NCI-H69 (cell line): Measurements from ENCODE around the gene CEACAM6.
A peak's percentile ranks its signal among the peaks of the same experiment; 100 is the strongest.

Experiments
- DNase-seq: peaks from one replicate; lab custom pipeline; 2025; lab: John Stamatoyannopoulos, UW

Gene CEACAM6

DNA sequence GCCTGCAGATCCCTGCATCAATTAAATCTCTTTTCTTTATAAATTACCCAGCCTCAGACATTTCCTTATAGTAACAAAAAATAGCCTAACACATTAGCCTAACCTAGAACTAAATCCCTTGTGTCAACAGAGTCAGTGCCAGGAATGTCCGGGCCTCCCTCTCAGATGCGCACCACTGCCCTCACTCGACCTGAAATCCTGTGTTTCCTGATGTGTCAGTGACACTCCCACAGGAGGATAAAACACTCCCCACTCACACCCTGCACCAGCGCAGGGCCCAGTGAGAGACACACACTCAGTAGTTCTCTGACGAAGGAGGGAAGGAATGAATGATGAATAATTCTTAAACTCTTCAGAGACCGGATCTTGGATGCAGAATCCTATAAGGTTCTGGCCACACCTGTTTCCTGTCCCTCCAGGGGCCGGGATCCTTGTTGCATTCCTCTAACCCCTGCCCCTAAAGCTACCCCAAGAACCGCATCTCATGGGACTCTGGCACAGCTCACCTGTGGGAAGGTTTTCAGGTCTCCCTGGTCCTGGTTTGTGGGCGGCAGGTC lies 44.2 kb downstream of the CEACAM6 start:
- DNase-seq = peak; percentile 19

- no peak for DNase-seq
Measured at GRCh38 chr19:41801031-41801430, 45.7 kb downstream of the CEACAM6 start.

DNA sequence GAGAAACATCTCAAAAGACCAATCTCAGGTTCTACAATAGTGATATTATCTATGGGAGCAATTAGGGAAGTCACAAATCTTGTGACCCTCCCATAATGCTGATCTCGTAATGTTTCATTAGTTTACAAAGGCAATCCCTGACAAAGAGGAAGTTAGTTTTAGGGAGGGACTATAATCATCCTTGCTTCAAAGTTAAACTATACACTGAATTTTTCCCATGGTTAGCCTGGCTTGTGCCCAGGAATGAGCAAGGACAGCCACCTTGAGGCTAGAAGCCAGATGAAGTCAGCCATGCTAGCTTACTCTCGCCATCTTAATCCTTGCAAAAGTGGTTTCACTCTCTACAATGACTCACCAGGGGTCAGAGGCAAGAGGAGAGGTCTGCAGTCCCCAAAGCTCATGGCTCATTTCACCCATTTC lies 46.5 kb downstream of the CEACAM6 start:
- peak; percentile 33 for DNase-seq

- no peak for DNase-seq
Measured at GRCh38 chr19:41802770-41803169, 47.4 kb downstream of the CEACAM6 start.

DNA sequence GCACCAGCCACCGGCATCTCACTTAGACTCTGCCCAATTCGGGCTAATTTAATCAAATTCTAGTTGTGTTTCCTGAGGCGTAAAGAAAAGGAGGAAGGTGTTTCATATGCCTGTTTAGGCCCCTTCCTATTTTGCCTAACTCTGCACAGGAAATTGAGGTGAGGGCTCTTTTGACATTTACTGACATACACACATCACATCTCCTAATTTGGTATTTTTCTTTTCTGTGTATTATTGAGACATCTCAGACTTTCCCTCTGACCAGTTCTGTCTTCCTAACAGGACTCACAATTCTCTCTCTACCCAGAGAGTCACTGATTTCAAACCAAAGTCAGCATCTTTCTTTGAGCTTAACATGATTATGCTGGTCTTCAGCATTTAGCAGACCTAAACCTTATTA lies 49.0 kb downstream of the CEACAM6 start:
- DNase-seq = no peak

- DNase-seq = no peak
Measured at GRCh38 chr19:41807176-41807575, 51.8 kb downstream of the CEACAM6 start.

DNA sequence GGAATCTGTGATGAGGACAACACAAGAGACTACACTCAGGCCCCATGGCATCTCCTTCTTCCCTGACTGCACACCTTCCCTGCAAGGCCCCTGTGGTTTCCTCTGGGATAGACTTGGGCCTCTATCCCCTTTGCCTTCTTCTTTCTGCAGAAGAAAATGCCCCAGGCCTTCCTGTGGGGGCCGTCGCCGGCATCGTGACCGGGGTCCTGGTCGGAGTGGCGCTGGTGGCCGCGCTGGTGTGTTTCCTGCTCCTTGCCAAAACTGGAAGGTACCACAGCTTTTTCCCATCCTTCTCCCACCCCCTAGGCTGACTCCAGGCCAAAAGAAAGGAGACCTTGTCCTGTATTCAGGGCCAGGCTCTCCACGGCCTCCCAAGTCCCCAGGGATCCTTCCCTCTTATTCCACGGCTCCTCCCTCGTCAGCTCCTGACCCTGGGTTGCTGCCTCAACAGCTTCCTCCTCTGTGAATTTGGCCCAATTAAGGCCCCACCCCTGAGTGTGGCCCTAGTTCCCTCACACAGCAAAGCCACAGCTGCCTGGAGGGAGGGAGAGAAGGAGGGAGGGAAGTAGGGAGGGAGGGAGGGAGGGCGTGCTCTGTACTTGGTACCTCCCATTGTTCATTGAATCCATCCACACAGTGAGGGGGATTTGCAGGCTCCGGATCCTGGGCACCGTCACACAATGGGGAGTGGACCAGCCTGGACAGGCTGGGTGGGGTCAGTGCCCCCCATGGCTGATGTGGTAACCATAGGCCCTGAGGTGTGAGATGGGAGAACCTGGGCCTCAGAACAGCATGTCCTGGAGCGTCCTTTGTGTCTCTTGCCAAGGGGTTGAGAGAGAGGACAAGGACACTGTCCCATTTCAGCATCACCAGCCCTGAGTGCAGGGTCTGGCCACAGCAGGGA lies 53.6 kb downstream of the CEACAM6 start:
- peak; percentile 70 for DNase-seq

DNA sequence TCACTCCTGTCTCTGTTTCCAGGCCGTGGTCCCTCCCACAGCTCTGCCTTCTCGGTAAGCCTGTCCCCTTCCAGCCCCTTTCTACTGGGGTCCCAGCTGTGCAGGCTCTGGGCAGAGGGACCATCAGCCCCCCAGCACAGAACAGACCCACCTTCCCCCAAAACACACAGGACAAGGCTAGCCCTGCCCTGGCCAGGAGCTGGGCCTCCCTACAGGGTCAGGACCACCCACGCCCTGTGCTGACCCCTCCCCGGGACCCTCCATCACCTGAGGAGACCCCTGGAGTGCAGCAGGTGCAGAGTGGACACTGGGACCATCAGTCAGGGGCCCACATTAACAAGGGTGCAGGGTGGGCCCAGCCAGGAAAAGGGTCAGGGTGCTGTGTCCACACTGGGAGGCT lies 55.0 kb downstream of the CEACAM6 start:
- no peak for DNase-seq

- DNase-seq = no peak
Measured at GRCh38 chr19:41811036-41811435, 55.7 kb downstream of the CEACAM6 start.

- no peak for DNase-seq
Measured at GRCh38 chr19:41811981-41812380, 56.7 kb downstream of the CEACAM6 start.

DNA sequence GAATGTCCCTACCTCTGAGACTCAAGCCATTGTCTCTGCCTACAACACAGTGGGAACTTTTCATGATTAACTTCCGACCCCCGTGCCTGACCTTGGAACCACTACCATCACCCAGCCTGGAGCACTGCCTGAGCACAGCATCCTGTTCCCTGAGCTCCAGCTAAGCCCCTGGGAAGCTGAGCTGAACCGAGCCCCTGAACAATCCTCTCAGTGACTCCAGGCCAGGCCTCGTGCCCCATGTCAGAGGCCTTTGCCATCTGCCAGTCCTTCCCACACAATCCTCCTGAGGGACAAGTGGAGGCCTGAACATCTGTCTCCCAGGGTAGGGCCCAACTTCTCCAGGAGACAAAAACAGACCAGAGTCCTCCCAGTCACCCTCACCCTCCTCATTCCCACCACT lies 58.6 kb downstream of the CEACAM6 start:
- no peak for DNase-seq

DNA sequence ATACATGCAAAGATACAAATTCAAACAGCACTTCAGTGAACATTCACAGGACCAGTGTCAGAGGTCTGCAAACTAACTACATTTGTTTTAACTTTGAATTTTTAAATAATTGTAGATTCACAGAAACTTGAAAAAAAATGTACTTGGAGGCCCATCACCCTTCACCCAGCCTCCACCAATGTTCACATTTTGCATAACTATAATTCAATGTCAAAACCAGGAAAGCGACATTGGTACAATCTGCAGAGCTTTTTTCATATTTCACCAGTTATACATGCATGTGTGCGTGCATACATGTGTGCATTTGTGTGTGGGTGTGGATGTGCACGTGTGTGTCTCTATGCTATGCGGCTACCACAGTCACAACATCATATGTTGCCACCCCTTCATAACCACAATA lies 60.0 kb downstream of the CEACAM6 start:
- no peak for DNase-seq

DNA sequence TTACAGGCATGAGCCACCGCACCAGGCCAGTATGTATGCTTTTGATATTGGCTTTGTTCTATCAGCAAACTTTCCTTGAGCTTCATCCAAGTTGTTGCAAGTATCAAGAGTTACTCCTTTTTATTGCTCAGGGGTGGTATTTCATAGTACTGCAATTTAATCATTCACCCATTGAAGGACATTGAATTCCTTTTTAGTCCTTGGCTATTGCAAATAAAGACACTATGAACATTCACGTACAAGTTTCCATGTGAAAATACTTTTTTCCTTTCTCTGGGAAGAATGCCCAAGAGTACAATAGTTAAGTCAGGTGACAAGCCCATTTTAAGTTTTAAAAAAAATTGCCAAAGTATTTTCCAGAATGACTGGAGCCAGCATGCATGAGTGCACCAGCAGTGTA lies 61.4 kb downstream of the CEACAM6 start:
- no peak for DNase-seq

DNA sequence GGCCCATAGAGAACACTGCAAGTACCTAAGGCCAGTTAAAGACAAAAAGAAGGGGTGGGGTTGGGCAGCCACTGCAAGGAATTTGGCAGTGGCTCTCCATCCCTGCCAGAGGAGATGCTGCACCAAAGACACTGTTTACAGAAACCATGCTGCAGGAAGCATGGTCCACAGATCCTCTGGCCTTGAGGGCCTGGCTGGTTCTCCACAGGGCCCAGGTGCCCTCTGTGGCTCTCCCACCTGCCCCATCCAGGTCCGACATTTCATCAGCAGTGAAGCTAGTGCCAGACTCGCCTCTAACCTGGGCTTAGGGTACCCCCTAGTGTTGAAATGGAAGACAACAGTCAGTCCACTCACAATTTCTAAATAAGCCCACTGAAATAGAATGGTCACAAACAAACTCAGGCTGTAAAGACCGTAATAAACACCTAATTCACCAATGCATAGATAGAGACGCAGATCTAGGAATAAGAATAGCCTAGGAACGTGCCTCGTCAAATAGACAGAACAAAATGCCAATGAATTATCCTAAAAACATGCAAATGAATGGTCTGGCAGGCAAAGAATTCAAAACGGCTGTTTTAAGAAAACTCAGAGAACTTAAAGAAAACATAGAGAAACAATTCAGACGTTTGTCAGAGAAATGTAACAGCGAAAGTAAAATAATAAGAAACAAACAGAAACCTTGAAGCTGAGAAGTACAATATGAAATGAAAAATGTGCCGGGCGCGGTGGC lies 65.8 kb downstream of the CEACAM6 start:
- DNase-seq = peak; percentile 86
